ENCODE data around the gene TMEM62. TPM values are rescaled to one million over a fixed set of nuclear protein-coding genes. Genes with fewer than 3 reads are reported as not detected.
"Not testable (repeated sequence)": the region's sequence is repeated elsewhere in the genome, so short reads cannot be mapped to it uniquely, and the experiment has no call there.

TMEM62 gene
- total RNA-seq, 2 donors from 2014 or later: 33.0 to 34.2 TPM

- Histone ChIP-seq H3K36me3 (no peaks in the 10 kb centered on the region), H3K9ac (ENCODE audit: low read depth in 2 of 2, low read length in 2 of 2) (no peak overlapping the region), H3K9me3 (no peaks in the 10 kb centered on the region), H3K27ac (no peak overlapping the region), H3K27me3 (no peaks in the 10 kb centered on the region), H3K4me1 (no peaks in the 10 kb centered on the region), H3K4me3 (no peak overlapping the region)
- intact Hi-C loops (cut with DNase I): no loop called here
- no peak for DNase-seq
- no peak for TF ChIP-seq CTCF (IDR thresholded peaks at IDR 0.05)
Observed at GRCh38 chr15:43118829-43119228, 14.6 kb upstream of the TMEM62 start.

- DNase-seq: no peak
- Histone ChIP-seq H3K36me3 (no peaks in the 10 kb centered on the region), H3K4me3 (no peak overlapping the region), H3K4me1 (peaks cover 14% of the 10 kb centered on the region), H3K27me3 (no peaks in the 10 kb centered on the region), H3K27ac (no peak overlapping the region), H3K9ac (ENCODE audit: low read depth in 2 of 2, low read length in 2 of 2) (no peak overlapping the region), H3K9me3 (no peaks in the 10 kb centered on the region)
- intact Hi-C loops (cut with DNase I): no loop called here
- no peak for TF ChIP-seq CTCF (IDR thresholded peaks at IDR 0.05)
Observed at GRCh38 chr15:43121863-43122262, 11.5 kb upstream of the TMEM62 start.

DNA sequence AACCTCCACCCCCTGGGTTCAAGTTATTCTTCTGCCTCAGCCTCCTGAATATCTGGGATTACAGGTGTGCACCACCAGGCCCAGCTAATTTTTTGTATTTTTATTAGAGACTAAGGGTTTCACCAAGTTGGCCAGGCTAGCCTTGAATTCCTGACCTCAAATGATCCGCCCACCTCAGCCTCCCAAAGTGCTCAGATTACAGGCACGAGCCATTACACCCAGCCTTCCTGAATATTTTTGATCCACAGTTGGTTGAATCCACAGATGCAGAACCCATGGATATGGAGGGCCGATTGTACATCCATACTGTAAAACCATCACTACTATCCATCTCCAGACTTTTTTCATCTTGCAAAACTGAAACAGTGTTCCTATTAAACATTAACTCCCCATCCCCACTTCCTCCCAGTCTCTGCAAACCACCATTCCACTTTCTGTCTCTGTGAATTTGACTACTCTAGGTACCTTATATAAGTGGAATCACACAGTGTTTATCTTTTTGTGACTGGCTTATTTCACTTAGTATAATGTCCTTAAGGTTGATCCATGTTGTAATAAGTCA, 8.2 kb upstream of the TMEM62 start:
- DNase-seq: no peak
- TF ChIP-seq CTCF (IDR thresholded peaks at IDR 0.05): no peak
- no peaks in the 10 kb centered on the region for H3K36me3 ChIP-seq
- intact Hi-C loops (cut with DNase I): no loop called here
- no peaks in the 10 kb centered on the region for H3K27me3 ChIP-seq
- no peak overlapping the region for H3K27ac ChIP-seq
- H3K9me3 ChIP-seq: no peaks in the 10 kb centered on the region
- peaks cover 14% of the 10 kb centered on the region for H3K4me1 ChIP-seq
- H3K4me3 ChIP-seq: no peak overlapping the region
- no peak overlapping the region for H3K9ac ChIP-seq (ENCODE audit: low read depth in 2 of 2, low read length in 2 of 2)

DNA sequence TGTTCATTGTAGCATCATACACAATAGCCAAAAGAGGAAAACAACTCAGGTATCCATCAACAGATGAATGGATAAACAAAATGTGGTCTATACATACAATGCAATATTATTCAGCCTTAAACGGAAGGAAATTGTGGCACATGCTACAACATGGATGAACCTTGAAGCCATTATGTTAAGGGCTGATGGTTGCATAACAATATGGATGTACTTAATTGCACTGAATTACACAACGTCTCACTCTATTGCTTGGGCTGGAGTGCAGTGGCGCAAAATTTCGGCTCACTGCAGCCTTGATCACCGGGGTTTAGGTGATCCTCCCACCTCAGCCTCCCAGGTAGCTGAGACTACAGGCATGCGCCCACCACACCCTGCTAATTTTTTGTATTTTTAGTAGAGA, 7.0 kb upstream of the TMEM62 start:
- TF ChIP-seq CTCF (IDR thresholded peaks at IDR 0.05): no peak
- DNase-seq: no peak

DNA sequence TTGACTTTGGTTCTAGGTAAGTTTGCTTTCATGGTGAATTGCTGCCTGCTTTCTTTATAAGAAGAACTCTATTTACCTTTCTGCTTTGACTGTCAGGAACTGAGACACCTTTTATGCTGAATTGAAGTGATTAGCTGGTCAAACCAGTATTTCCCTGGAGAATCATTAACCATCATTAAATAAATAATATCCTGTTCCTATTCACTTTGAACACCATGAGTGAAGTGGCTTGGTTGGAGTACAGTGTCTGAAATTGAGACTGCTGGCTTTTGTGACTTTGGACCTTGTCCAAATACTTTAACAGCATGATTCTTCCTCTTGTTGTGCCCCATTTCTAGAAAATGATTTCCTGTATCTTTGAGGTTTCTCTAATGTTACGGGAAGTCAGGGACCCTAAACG, 5.6 kb upstream of the TMEM62 start:
- peaks cover 14% of the 10 kb centered on the region for H3K4me1 ChIP-seq
- H3K9ac ChIP-seq (ENCODE audit: low read depth in 2 of 2, low read length in 2 of 2): peak overlapping the region in 1 of 2 donors; percentile 26
- no peak overlapping the region for H3K4me3 ChIP-seq
- no peak for TF ChIP-seq CTCF (IDR thresholded peaks at IDR 0.05)
- no peaks in the 10 kb centered on the region for H3K36me3 ChIP-seq
- peak overlapping the region; percentile 60 for H3K27ac ChIP-seq
- no peaks in the 10 kb centered on the region for H3K9me3 ChIP-seq
- no peaks in the 10 kb centered on the region for H3K27me3 ChIP-seq
- no peak for DNase-seq
- intact Hi-C loops (cut with DNase I): no loop called here

More for the DNA sequence above, 7.0 kb upstream of the TMEM62 start:
- no peak overlapping the region for H3K9ac ChIP-seq (ENCODE audit: low read depth in 2 of 2, low read length in 2 of 2)
- peak overlapping the region; percentile 4 for H3K27ac ChIP-seq
- H3K36me3 ChIP-seq: no peaks in the 10 kb centered on the region
- no peak overlapping the region for H3K4me3 ChIP-seq
- intact Hi-C loops (cut with DNase I): no loop called here
- H3K27me3 ChIP-seq: no peaks in the 10 kb centered on the region
- H3K4me1 ChIP-seq: peaks cover 14% of the 10 kb centered on the region
- H3K9me3 ChIP-seq: no peaks in the 10 kb centered on the region

DNA sequence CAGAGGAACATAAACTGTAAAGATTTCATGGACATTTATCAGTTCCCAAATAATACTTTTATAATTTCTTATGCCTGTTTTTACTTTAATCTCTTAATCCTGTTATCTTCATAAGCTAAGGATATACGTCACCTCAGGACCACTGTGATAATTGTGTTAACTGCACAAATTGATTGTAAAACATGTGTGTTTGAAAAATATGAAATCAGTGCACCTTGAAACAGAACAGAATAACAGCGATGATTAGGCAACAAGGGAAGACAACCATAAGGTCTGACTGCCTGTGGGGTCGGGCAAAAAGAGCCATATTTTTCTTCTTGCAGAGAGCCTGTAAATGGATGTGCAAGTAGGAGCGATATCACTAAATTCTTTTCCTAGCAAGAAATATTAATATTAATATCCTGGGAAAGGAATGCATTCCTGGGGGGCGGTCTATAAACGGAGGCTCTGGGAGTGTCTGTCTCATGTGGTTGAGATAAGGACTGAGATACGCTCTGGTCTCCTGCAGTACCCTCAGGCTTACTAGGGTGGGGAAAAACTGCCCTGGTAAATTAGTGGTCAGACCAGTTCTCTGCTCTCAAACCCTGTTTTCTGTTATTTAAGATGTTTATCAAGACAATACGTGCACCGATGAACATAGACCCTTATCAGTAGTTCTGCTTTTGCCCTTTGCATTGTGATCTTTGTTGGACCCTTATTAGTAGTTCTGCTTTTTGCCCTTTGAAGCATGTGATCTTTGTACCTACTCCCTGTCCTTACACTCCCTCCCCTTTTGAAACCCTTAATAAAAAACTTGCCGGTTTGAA, 5.0 kb upstream of the TMEM62 start:
- H3K36me3 ChIP-seq; H3K9ac ChIP-seq (ENCODE audit: low read depth in 2 of 2, low read length in 2 of 2); DNase-seq; intact Hi-C loops (cut with DNase I); H3K27me3 ChIP-seq; H3K9me3 ChIP-seq; H3K4me3 ChIP-seq: not testable (repeated sequence)
- peak overlapping the region; percentile 60 for H3K27ac ChIP-seq
- peaks cover 14% of the 10 kb centered on the region for H3K4me1 ChIP-seq
